HG02870 (cell line): ENCODE data around the gene CTSH.
A peak's percentile ranks its signal among the peaks of the same experiment; 100 is the strongest.

Experiments used
- ATAC-seq: cut with Tn5 transposase; IDR thresholded peaks from one replicate; pipeline ENCODE4 v1.9.1; 2021; ENCODE audit warnings: mild to moderate bottlenecking, moderate library complexity; ENCODE audit not compliant: unreplicated experiment

The CTSH gene

DNA sequence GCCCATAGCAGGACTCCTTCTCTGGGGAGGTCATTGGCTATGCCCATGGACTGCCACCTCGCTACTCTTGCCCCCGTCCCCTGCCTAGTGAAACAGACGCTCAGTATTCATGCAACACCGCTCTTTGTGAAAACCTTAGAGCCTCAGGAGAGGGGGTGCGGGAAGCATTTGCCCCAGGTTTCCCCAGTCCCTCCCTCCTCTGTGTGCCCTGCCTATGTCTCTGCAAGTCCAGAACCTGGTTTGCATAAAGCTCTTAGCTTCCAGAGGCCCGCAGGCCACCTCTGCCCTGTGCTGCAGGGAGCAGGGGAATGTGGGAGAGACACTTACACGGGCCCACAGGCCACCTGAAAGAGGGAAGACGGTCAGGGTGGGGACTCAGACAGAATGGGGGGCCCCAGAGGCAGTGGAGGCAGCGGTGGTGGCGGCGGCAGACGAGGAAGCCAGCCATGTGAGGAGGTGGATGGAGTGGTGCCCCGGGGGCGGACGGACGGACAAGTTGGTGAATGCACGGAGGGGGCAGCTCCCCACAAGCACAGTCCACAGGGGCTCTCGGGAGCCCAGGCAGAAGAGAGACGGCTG is 33.8 kb upstream of the CTSH start:
- no peak for ATAC-seq

DNA sequence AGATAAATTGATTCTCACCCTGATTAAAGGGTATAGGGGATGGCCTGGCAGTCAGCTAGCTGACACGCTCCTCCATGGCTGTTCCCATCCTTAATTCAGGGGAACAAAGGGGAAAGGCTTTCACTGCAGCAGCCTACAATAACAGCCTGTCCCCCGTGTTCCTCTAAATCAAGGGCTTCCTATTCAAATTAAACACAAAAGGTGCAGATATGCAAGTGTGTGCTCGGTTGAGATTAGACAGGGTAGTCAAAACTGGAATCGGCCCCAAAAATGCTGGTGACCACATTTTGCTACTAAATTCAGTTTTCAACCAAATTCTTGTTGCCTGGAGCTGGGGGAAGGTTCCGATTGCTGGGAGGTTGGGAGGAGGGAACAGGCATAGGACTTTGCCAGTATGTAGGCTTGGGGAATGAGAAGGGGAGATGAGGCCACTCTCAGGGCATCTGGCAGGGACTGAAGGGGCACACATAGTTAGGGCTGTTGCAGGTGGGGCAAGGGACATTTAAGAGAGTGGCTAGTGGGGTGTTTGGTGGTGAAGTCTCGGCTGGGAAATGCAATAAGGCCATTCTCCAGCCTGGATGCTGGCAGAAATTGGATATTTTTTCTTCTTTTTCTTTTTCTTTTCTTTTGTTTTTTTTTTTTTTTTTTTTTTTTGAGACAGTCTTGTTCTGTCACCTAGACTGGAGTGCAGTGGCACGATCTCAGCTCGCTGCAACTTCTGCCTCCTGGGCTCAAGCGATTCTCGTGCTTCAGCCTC is 32.9 kb upstream of the CTSH start:
- ATAC-seq, result peak; percentile 39

DNA sequence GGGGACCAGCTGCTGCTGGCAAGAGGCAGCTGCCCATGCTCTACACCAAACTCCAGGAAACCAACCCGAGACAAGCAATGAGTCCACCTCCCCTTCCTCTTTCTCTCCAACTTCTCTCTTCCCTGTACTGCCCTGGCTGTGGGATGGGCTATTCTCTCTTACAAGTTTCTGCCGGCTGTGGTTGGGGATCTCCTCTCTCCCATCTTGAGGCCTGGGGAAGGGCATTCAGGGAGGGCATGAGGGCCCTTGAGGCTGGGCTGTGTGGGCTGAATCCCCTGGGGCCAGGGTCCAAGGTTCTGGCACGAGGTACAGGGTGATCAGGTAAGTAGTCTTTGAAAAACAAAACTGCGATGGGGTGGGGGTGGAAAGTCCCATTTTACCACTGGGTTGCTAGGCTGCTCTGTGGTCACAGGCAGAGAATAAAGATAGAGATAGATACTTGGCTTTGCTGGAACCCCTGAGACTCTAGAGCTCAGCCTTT is 32.3 kb upstream of the CTSH start:
- ATAC-seq, result peak; percentile 67

DNA sequence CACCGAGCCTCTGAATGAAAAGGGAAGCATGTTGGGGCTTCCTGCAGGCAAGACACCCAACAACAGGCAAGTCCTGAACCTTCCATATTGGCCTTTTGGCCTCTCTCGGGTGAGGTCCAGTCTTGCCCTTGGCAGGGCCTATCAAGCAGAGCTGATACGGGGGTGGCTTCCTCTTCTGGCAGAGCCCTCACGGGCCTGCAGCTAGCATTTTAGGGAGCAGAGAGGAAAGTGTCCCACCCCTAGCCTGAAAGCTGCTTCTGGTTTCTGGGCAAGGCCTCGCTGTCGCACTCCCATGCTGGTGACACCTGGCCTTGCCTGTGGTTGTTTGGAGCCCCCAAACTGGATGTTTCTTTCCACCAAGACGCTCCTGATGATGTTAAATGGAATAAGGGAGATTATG is 31.8 kb upstream of the CTSH start:
- peak; percentile 8 for ATAC-seq

DNA sequence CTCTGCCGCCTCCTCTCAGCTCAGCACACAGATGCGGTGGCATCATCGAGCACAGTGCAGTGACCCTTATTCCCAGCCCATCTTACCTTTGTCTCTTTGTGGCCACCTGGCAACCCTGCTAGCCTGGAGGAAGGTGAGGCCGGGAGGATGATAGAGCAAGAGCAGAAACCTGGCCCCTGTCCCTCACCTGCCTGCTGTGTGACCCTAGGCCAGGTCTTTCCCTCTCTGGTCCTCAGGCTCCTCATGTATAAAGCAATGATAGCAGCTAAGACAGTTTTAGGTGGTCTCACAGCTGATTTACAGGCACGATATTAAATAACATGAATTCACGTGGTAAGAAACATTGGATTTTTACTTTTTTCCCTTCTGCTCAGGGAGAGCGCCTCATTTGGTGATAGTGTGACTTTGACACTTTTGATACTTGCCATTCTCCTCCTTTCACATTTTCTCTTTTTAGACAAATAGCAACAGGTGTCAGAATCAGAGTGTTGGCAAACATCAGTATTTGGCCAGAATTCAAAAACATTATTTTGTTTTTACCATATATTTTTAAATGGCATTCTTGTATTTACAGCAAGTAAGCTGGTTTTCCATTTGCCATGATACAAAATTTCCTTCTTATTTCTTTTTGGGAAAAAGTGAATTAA is 29.5 kb upstream of the CTSH start:
- ATAC-seq, result no peak

DNA sequence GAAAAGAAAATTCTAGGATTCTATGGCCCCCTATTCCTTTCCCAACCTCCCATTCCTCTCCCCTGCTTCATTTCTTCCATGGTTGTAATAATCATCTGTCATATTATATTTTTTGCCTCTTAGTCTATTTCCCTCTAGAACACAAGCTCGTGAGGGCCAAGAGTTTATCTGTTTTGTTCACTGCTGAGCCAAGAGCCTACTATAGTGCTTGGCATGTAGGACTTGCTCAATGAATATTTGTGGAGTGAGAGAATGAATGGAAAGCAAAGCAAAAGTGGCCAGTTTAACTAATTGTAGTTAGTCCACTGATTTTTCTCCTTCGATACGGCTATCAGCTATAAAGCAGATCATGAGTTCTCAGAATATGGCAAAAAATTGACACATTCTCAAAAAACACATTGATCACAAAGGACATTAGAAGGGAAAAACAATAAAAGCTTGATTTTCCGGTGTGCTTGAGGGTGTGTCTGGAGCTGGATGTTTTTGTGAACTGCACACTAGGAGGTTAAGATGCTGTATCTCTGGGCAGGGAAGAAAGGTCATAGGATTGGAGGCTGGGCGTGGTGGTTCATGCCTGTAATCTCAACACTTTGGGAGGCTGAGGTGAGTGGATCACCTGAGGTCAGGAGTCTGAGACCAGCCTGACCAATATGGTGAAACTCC is 25.0 kb upstream of the CTSH start:
- no peak for ATAC-seq

DNA sequence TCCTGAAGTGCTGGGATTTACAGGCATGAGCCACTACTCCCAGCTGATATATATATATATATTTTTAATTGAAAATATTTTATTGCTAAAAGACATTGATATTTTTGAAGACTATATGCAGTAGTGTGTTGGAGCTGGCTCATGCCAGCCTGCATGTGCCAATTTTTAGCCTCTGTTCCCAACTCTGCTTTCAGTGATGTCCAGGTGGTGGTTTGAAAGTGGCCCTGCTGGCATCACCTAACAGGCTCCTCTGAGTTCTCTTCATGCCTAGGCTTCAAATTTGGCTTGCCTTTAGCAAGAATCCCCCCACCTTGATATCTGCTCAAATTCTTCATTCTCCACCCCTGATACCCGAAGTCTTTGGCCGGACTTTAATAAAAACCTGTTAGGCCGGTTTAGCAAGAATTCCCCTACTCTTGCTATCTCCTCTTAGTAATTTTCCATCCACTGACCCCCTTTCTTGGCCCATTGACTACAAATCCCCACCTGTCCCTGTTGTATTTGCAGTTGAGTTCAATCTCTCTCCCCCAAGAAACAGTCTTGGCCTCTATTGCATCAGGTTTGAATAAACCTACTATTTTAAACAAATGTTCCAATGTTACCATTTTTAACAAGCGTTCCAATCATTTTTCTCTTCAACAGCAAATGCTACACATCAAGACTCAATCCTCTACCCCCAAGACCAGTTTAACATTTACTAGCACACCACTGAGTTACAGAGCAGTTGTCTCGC is 23.9 kb upstream of the CTSH start:
- no peak for ATAC-seq

DNA sequence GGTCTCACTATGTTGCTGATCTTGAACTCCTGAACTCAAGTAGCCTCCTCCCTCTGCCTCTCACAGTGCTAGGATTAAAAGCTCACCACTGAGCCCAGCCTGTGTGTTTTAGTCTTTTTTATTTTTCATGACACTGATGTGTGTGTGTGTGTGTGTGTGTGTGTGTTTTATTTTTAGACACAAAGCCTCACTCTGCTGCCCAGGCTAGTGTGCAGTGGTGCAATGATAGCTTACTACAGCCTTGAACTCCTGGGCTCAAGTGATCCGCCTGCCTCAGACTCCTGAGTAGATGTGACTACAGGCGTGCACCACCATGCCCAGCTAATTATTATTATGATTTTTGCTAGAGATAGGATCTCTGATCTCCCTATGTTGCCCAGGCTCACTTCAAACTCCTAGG is 23.3 kb upstream of the CTSH start:
- ATAC-seq, result no peak

DNA sequence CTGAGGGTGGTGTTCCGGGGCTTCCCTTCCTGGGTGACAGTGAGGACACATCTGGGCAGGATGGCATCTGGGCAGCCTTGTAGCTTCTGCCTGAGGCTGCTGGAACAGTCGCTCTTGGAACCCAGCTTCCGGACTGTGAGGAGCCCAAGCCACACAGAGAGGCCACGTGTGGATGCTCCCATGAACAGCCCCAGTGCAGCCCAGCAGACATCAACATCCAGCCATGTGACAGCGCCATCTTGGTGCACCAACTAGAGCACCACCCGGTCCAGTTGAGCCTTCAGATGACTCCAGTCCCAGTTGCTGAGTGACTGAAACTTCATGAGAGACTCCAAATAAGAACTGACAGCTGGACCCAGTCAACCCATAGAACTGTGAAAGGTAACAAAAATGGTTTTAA is 15.5 kb upstream of the CTSH start:
- ATAC-seq, result no peak

DNA sequence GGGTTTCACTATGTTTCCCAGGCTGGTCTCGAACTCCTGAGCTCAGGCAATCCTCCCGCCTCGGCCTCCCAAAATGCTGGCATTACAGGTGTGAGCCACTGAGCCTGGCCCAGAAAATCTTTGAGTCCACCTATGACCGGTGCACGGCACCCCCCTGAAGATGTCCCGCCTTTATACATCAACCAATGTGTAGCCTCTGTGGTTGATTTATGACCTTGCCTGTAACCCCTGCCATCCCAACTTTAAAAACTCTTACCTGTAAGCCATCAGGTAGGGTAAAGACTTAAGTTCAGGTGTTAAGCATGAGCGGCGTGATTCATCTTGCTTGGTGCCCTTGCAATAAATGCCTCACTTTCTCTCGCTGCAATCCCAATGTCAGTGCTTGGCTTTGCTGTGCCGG is 14.5 kb upstream of the CTSH start:
- ATAC-seq, result no peak

DNA sequence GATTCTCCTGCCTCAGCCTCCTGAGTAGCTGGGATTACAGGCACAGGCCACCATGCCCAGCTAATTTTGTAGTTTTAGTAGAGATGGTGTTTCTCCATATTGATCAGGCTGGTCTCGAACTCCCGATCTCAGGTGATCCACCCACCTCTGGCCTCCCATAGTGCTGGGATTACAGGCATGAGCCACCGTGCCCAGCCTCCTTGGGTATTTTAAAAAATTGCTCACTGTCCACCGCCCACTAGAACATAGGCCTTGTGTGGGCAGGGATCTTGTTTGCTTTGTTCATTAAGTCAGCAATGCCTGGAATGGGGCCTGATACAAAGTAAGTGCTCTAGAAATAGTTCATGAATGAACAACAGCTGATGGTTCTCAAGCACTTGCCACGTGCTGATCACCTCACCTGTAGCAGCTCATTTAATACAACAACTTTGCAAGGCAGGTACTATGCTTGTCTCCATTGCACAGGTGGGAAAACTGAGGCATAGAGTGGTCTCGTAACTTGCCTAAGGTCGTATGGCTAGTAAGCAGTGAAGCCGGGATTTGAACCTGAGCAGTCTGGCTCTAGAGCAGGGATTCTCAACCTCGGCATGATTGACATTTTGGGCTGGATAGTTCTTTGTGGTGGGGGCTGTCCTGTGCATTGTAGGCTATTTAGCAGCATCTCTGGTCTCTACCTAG is 12.7 kb upstream of the CTSH start:
- ATAC-seq, result no peak

DNA sequence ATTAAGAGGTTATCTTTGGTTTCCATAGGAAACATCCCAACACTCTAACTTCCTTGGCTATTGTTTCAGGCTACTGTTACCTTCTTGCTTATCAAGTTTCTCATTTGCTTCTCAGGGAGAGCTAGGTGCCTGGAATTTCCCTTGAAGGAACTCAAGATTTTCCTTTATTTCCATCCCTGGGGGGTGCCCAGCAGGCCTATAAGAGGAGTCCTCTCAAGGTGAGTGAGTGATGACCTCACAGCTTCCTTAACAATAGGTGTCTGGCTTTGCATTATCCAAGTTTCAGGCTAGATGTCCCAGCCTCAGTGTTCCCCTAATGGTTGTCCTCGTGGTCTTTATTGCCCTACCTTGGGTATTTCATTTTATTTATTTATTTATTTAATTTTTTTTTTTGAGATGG is 12.1 kb upstream of the CTSH start:
- ATAC-seq, result no peak

DNA sequence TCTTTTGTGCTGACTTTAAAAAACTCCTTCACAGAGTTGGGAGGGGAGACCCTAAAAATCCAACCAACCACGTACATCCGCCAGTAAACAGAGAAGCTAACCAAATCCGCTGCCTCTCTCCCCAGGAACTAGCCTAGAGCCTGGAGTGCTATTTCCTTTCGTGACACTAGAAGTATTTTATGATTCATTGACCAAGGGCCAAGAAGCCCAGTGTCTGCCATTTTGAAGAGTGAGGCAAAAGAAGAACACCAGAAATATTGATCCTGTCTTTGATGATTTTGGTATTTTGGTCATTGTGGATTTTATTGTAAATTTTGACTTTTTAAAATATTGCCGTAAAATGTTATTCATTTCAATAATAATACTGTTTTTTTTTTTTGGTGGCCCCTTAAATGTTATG is 10.5 kb upstream of the CTSH start:
- ATAC-seq, result no peak

DNA sequence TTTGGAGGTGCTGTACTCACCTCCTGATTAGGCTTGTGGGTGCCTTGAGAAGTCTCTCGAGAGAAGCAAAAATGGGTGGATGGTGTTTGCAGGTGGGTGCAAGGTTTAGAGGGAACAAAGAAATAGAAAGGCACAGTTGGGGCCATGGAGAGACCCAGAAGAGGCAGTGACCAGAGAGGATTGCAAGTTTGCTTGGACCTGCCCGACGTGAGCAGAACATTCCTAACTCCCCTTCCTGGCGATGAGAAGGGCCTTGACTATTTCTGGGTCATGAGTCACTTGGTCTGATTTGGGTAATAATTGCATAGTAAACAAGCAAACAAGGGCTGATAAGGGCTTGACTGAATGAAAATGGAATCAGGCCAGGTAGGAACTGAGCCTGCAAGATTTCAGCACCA is 7.0 kb upstream of the CTSH start:
- ATAC-seq, result no peak

DNA sequence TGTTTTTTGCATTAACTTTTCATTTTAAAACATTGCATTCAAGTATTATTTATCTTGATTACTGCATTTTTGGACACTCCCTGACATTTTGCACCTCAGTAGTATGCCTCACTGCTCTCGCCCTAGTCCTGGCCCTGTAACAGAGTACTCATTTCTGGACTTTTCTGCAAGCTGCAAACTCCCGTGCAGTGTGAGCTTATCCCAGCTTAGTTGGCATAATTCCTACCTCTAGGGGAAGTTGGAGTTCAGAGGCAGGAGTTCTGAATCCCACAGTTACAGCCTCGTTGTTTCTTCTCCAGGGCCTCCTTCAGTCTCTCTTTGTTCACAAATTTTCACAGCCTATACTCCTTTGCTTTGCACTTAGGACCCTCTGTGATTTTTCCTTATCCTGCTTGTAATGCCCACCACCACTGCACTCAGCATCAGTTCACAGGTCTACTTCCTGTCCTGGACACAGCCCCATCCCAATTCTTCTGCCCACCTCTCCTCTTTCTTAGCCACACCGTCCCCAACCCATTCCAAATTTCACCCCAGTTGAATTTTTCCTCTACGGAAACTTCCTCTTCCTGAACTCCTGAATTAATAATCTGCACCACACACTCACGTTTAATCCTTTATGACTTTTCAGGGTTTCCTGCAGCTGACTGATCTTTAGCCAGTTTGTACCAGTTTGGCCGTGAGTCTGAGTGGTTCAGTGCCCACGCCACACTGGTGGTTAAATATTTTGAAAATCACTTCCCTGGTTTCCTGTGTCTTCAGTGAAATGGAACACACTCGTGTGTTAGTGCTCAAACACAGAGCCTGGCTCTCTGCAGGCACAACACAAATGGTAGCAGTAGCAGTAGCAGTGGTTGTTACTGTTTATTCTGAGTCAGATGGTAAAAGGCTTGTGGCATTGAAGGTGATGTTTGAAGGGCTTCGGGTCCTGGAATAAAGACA is 6.3 kb upstream of the CTSH start:
- ATAC-seq, result no peak

DNA sequence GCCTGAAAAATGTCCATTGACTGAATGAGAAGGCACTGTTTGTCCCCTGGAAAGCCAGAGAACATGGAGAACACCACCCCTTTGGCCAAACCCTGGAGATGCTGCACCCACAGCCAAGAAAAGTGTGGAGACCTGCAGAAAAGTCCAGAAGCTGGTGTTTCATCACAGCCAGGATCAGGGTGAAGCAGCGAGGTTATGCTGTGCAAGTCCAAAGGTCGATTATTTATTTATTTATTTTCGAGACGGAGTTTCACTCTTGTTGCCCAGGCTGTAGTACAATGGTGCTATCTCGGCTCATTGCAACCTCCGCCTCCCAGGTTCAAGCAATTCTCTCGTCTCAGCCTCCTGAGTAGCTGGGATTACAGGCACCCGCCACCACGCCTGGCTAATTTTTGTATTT is 5.5 kb upstream of the CTSH start:
- no peak for ATAC-seq

DNA sequence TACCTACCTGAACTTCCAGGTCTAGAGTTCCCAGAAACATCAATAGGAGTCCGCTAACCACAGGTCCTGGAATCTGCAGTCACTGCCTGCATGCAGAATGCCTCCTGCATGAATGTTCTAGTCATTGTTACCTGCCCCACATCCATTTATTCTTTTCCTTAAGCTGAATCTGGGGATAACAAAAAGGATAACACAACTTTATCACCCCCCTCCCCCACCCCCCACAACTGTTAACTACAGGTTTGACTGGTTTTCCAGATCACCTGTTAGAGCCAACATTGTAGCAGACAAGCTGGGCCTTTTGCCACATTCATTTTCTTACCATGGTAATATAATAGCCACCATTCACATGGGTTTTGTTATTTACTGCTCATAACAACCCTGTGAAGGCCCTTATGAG is 4.6 kb upstream of the CTSH start:
- no peak for ATAC-seq

DNA sequence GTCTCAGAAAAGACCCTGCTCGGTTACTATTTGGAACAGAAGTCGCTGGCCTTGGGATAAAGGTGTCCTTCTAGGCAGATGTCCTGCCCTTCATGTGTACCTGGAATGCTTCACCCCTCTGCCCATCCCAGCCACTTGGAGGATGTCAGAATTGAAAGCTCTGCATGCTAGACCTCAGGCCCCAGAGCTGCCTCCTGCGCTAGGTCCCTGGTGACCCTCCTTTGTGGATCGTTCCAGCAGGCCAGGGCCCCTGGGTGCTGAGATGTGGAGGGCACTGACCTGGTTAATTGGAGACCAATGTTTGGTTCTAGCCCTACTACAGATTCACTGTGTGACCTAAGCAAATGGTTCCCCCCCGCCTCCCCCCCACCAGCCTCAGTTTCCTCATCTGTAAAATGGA is 2.7 kb upstream of the CTSH start:
- ATAC-seq, result no peak

DNA sequence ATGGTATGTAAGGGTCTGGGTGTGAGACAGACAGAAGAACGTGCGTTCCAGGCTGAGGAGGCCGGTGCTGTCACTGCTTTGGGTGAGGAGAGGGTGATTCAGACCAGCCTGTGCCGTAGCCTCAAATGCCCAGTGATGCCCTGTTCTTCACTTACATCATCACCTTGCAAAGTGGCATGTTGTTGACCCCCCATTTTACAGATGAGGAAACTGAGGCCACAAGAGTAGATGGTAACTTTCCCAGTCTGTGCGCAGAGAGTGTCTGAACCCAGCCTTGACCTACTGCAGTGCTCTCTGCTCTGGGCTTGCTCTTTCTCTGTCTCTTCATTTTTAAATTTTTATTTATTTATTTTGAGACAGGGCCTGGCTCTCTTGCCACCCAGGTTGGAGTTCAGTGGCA is 1.6 kb upstream of the CTSH start:
- no peak for ATAC-seq
